A549 treated with CORT108297 at 1 μM for 4 hours (cell line): Measurements from ENCODE around the gene USP17L29. TPM values are rescaled to one million over a fixed set of nuclear protein-coding genes. Genes with fewer than 3 reads are reported as not detected.

Experiments used
- total RNA-seq: library from RNA; stranded (reverse); fragments of 200-300 nt; extraction: Qiagen RNA extraction; gene quantifications from 5 replicates; pipeline ENCODE4 v1.2.3, GENCODE V29; 2022

Gene USP17L29
- not detected in 5 replicates for total RNA-seq

GRCh38 chr4:9353338-9353737 is at the start of gene USP17L29:
TSS of gene USP17L29 (plus strand) at chr4:9353638. CDS start at chr4:9353638, 0 bp downstream.

GRCh38 chr4:9324865-9325264 is 28.6 kb upstream of the USP17L29 start, which contains the start of gene USP17L24:
TSS of gene USP17L24 (plus strand) at chr4:9325165. CDS start at chr4:9325165, 0 bp downstream.

GRCh38 chr4:9329611-9330010 is 23.8 kb upstream of the USP17L29 start, which contains the start of gene USP17L25:
TSS of gene USP17L25 (plus strand) at chr4:9329911. CDS start at chr4:9329911, 0 bp downstream.

GRCh38 chr4:9334358-9334757 is 19.1 kb upstream of the USP17L29 start, which contains the start of gene USP17L26:
TSS of gene USP17L26 (plus strand) at chr4:9334658. CDS start at chr4:9334658, 0 bp downstream.

GRCh38 chr4:9339103-9339502 is 14.3 kb upstream of the USP17L29 start, which contains the start of gene USP17L5:
TSS of gene USP17L5 (plus strand) at chr4:9339403. CDS start at chr4:9339403, 0 bp downstream.

GRCh38 chr4:9343848-9344247 is 9.6 kb upstream of the USP17L29 start, which contains the start of gene USP17L27:
TSS of gene USP17L27 (plus strand) at chr4:9344148. CDS start at chr4:9344148, 0 bp downstream.

GRCh38 chr4:9348593-9348992 is 4.8 kb upstream of the USP17L29 start, which contains the start of gene USP17L28:
TSS of gene USP17L28 (plus strand) at chr4:9348893. CDS start at chr4:9348893, 0 bp downstream.

GRCh38 chr4:9362829-9363228 is 9.4 kb downstream of the USP17L29 start, which contains the start of gene USP17L30:
TSS of gene USP17L30 (plus strand) at chr4:9363129. CDS start at chr4:9363129, 0 bp downstream.

Other genes with a start within 250 kb of the USP17L29 start
- not detected in 5 replicates for gene FAM90A26, start 183.2 kb upstream of the USP17L29 start, total RNA-seq
- gene USP17L10, start 143.0 kb upstream of the USP17L29 start, total RNA-seq: not detected in 5 replicates
- not detected in 5 replicates for gene USP17L11, start 138.2 kb upstream of the USP17L29 start, total RNA-seq
- not detected in 5 replicates for gene USP17L12, start 133.5 kb upstream of the USP17L29 start, total RNA-seq
- not detected in 5 replicates for gene USP17L13, start 128.7 kb upstream of the USP17L29 start, total RNA-seq
- gene USP17L15, start 119.3 kb upstream of the USP17L29 start, total RNA-seq: not detected in 5 replicates
- gene USP17L17, start 109.8 kb upstream of the USP17L29 start, total RNA-seq: not detected in 5 replicates
- not detected in 5 replicates for gene USP17L18, start 105.0 kb upstream of the USP17L29 start, total RNA-seq
- gene USP17L19, start 100.3 kb upstream of the USP17L29 start, total RNA-seq: not detected in 5 replicates
- not detected in 5 replicates for gene USP17L20, start 95.5 kb upstream of the USP17L29 start, total RNA-seq
- not detected in 5 replicates for gene USP17L21, start 90.8 kb upstream of the USP17L29 start, total RNA-seq
- gene USP17L22, start 86.0 kb upstream of the USP17L29 start, total RNA-seq: not detected in 5 replicates
- gene USP17L24, start 28.5 kb upstream of the USP17L29 start, total RNA-seq: not detected in 5 replicates
- not detected in 5 replicates for gene USP17L25, start 23.7 kb upstream of the USP17L29 start, total RNA-seq
- not detected in 5 replicates for gene USP17L26, start 19.0 kb upstream of the USP17L29 start, total RNA-seq
- gene USP17L5, start 14.2 kb upstream of the USP17L29 start, total RNA-seq: not detected in 5 replicates
- not detected in 5 replicates for gene USP17L27, start 9.5 kb upstream of the USP17L29 start, total RNA-seq
- not detected in 5 replicates for gene USP17L28, start 4.7 kb upstream of the USP17L29 start, total RNA-seq
- gene USP17L30, start 9.5 kb downstream of the USP17L29 start, total RNA-seq: not detected in 5 replicates
- not detected in 5 replicates for gene DEFB131A, start 90.8 kb downstream of the USP17L29 start, total RNA-seq